HepG2 (cell line): ENCODE data around the gene THSD4. TPM values are rescaled to one million over a fixed set of nuclear protein-coding genes. Genes with fewer than 3 reads are reported as not detected.

ENCODE experiments used
- ATAC-seq: fragments of 200-7000 bp; cut with Tn5 transposase; 3 replicates; pipeline ENCODE4 v1.9.1; 2020; ENCODE audit warnings: mild to moderate bottlenecking, moderate library complexity
- BruUV-seq: library from RNA; stranded (reverse); fragments of 400-500 nt; replicated peaks from 2 replicates; lab custom pipeline; 2021; lab: Mats Ljungman, UMichigan
- CTCF ChIA-PET: fragments of 300-600 bp; formaldehyde crosslinking; extraction: SDS; loops from one replicate; lab custom pipeline; 2021; ENCODE audit warnings: low total read pairs, inconsistent platforms, low intra/inter-chr PET ratio; lab: Yijun Ruan, JAX
- POLR2A ChIA-PET: fragments of 350-600 bp; sonication (Branson Sonifier 250); formaldehyde crosslinking; loops from one replicate; lab custom pipeline; 2020; ENCODE audit warnings: antibody characterized with exemption, inconsistent platforms; lab: Yijun Ruan, JAX
- DNase-seq: peaks from one replicate; pipeline ENCODE4 v3.0.0-alpha.2; 2015; ENCODE audit warnings: low spot score
- FAIRE-seq: peaks from 3 replicates; lab custom pipeline; 2011; peaks lifted over from hg19 to GRCh38; lab: Jason Lieb, UNC
- H2AFZ ChIP-seq: one replicate; pipeline ENCODE4 v1.6.1; 2011; ENCODE audit warnings: low read length, inconsistent platforms
- H3K27ac ChIP-seq: fragments of 300-600 bp; 3 replicates; pipeline ENCODE4 v1.8.0; 2011; ENCODE audit warnings: mixed run types, mild to moderate bottlenecking, mixed read lengths, low read length, inconsistent platforms; ENCODE audit not compliant: insufficient read depth; ENCODE audit errors: extremely low read length
- H3K27me3 ChIP-seq, 2 experiments: fragments of 200-600 bp in 1 of 2; 2 replicates in 1 of 2; 3 replicates in 1 of 2; pipeline versions ENCODE4 v1.6.0 to v1.8.0; 2011; ENCODE audit warnings: low read length in 2 of 2, mild to moderate bottlenecking in 2 of 2, moderate library complexity in 2 of 2, inconsistent platforms in 1 of 2; ENCODE audit not compliant: insufficient read depth in 2 of 2, control insufficient read depth in 1 of 2
- H3K36me3 ChIP-seq, 2 experiments: fragments of 200-600 bp in 1 of 2; replicated peaks in 1 of 2; 2 replicates in 1 of 2; 3 replicates in 1 of 2; pipeline versions ENCODE4 v1.5.1 to v1.8.0; 2011; ENCODE audit warnings: low read length in 2 of 2, inconsistent platforms in 1 of 2; ENCODE audit not compliant: insufficient read depth in 2 of 2, control insufficient read depth in 1 of 2
- H3K4me1 ChIP-seq: 2 replicates; pipeline ENCODE4 v1.5.1; 2012; ENCODE audit warnings: low read length, inconsistent platforms; ENCODE audit not compliant: insufficient read depth
- H3K4me2 ChIP-seq: 2 replicates; pipeline ENCODE4 v1.6.0; 2011; ENCODE audit warnings: low read depth, low read length, inconsistent platforms
- H3K4me3 ChIP-seq, 3 experiments: fragments of 200-600 bp in 1 of 3; sonication (generic), shearing (Covaris generic) in 1 of 3; replicated peaks in 1 of 3; 2 replicates each; pipeline ENCODE4 v1.5.1; 2011 to 2016; ENCODE audit warnings: low read length in 3 of 3, inconsistent platforms in 2 of 3, low read depth in 2 of 3, mild to moderate bottlenecking in 2 of 3, control low read depth in 1 of 3, mixed read lengths in 1 of 3; ENCODE audit not compliant: insufficient read depth in 1 of 3
- H3K79me2 ChIP-seq: one replicate; pipeline ENCODE4 v1.6.1; 2011; ENCODE audit warnings: low read length, inconsistent platforms; ENCODE audit not compliant: insufficient read depth
- H3K9ac ChIP-seq: 2 replicates; pipeline ENCODE4 v1.6.0; 2011; ENCODE audit warnings: mild to moderate bottlenecking, low read depth, low read length, inconsistent platforms; ENCODE audit not compliant: insufficient read depth
- H3K9me3 ChIP-seq: 2 replicates; pipeline ENCODE4 v1.5.1; 2012; ENCODE audit warnings: mild to moderate bottlenecking, low read length
- H4K20me1 ChIP-seq: 2 replicates; pipeline ENCODE4 v1.6.0; 2011; ENCODE audit warnings: inconsistent platforms, mild to moderate bottlenecking, low read length, moderate library complexity; ENCODE audit not compliant: insufficient read depth
- ARNT ChIP-seq: fragments of 450-650 bp; IDR thresholded peaks from 2 replicates; pipeline ENCODE4 v1.6.1; 2017
- CEBPB ChIP-seq: IDR thresholded peaks from 2 replicates; pipeline ENCODE4 v1.6.1; 2011; ENCODE audit warnings: low read depth, low read length, improper control_type of control experiment, borderline replicate concordance
- SNAI1 ChIP-seq: sonication (generic); formaldehyde crosslinking; IDR thresholded peaks from 2 replicates; pipeline ENCODE4 v1.5.0; 2020; ENCODE audit warnings: mild to moderate bottlenecking, missing genetic modification reagents, borderline replicate concordance
- WGBS: methylation state at CpG from one replicate; pipeline ENCODE4 v1.1.6; 2017; ENCODE audit warnings: low lambda C conversion rate; 5-methylcytosine and 5-hydroxymethylcytosine counted together
- in situ Hi-C: cut with HindIII; loops from 2 replicates; pipeline ENCODE4 v1.10.0; 2017; ENCODE audit warnings: low pct_unique_long_range_greater_than_20kb; ENCODE audit not compliant: extremely low pct_ligation_motif_present
- intact Hi-C: fragments of 100-400 bp; cut with micrococcal nuclease; formaldehyde crosslinking; loops from one replicate; pipeline ENCODE4 v1.10.0; 2022; ENCODE audit not compliant: unreplicated experiment
- polyA plus RNA-seq, 8 experiments: library from polyadenylated mRNA; depleted of rRNA in 3 of 8; stranded (reverse) in 7 of 8; unstranded in 1 of 8; fragments of >200 nt; fragmentation: Illumina TruSeq in 4 of 8; extraction: Trizol in 4 of 8; gene quantifications; 2 replicates each; pipeline versions ENCODE4 v1.2.1 to v1.2.3, GENCODE V29; 2011 to 2016; ENCODE audit warnings: low read depth in 4 of 8, missing spikeins in 1 of 8, mixed read lengths in 1 of 8; ENCODE audit not compliant: insufficient read depth in 1 of 8
- total RNA-seq, 5 experiments: library from RNA; depleted of rRNA; stranded (reverse); fragments of >200 nt; fragmentation: Illumina TruSeq; extraction: Trizol; gene quantifications; 2 replicates each; pipeline ENCODE4 v1.2.3, GENCODE V29; 2016; ENCODE audit warnings: low read depth in 1 of 5

Gene THSD4
- total and polyA plus RNA-seq, 2 of the 13 experiments (the other 11 are each of a cell fraction or from before 2014, with no cell fraction given) = 0.07 to 0.21 TPM

- Histone ChIP-seq H3K4me1 (no peaks in the 10 kb centered on the region), H3K27me3 (no peaks in the 10 kb centered on the region), H3K36me3 (no peaks in the 10 kb centered on the region), H3K79me2 (no peaks in the 10 kb centered on the region), H3K4me2 (no peak overlapping the region), H4K20me1 (no peaks in the 10 kb centered on the region), H3K4me3 (no peak overlapping the region), H2AFZ (no peak overlapping the region), H3K9me3 (no peaks in the 10 kb centered on the region), H3K9ac (no peak overlapping the region), H3K27ac (no peak overlapping the region)
- ATAC-seq (no peak), DNase-seq (no peak), FAIRE-seq (no peak)
- in situ Hi-C loops (no loop called here), intact Hi-C loops (no loop called here)
- WGBS = 32% methylated on average over 3 of the region's 3 CpGs
- no TSS peak for BruUV-seq
- POLR2A ChIA-PET = no interaction called here
- CTCF ChIA-PET = no interaction called here
- TF ChIP-seq CEBPB = peak; percentile 11; the same call in 1 of the 2 replicates
- no peak for TF ChIP-seq SNAI1 (CRISPR knock-in tag)
Measured at GRCh38 chr15:71295603-71296314, 180.5 kb downstream of the THSD4 start.

GRCh38 chr15:71296315-71296679 is 181.0 kb downstream of the THSD4 start:
- ChIA-PET POLR2A (no interaction called here), CTCF (no interaction called here)
- no peak overlapping the region for H2AFZ ChIP-seq
- H3K4me1 ChIP-seq = no peaks in the 10 kb centered on the region
- no peak overlapping the region for H3K9ac ChIP-seq
- DNase-seq (no peak), ATAC-seq (no peak), FAIRE-seq (no peak)
- H3K36me3 ChIP-seq = no peaks in the 10 kb centered on the region
- in situ Hi-C loops = no loop called here
- H3K27ac ChIP-seq = no peak overlapping the region
- 58% methylated on average over 8 of the region's 8 CpGs for WGBS
- no TSS peak for BruUV-seq
- no peaks in the 10 kb centered on the region for H3K27me3 ChIP-seq
- intact Hi-C loops = no loop called here
- no peaks in the 10 kb centered on the region for H4K20me1 ChIP-seq
- H3K4me2 ChIP-seq = no peak overlapping the region
- no peak for TF ChIP-seq ARNT
- H3K4me3 ChIP-seq = no peak overlapping the region
- H3K79me2 ChIP-seq = no peaks in the 10 kb centered on the region
- no peaks in the 10 kb centered on the region for H3K9me3 ChIP-seq
